DMS79 treated with DMSO at 0.1 percent for 48 hours (cell line): ENCODE data around the gene TM2D3.

Source experiments
- DNase-seq: peaks from one replicate; lab custom pipeline; 2025; lab: John Stamatoyannopoulos, UW

Gene TM2D3, protein sequence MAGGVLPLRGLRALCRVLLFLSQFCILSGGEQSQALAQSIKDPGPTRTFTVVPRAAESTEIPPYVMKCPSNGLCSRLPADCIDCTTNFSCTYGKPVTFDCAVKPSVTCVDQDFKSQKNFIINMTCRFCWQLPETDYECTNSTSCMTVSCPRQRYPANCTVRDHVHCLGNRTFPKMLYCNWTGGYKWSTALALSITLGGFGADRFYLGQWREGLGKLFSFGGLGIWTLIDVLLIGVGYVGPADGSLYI

DNA sequence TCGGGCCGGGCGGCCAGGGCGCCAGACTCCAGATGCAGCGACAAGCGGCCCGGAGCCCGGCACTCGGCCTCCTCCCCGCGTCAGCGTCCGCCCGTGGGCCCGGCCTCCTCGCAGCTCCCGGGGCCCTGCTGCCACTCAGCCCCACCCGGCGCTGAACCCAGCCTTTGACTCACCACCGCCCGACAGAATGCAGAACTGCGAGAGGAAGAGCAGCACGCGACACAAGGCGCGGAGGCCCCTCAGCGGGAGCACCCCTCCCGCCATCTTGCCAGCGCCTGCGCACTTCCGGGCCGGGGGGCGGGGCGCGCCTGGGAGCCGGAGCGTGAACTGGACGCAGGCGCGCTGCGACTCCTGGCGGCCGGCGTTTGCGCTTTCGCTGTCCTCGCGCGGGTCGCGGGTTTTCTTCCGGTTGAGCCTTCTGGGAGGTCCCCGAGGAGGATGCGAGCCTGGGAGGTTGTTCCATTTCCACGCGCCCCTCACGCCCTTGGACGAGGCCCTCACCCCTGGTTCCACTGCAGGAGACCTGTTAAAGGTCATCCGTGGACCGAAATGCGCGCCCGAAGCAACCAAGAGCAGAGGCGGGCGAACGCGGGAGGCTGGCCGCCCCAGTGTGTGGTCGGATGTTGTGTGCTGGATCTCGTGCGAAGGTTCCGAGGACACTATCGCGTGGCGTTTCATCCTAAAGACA lies at the start of gene TM2D3:
Gene TM2D3, minus strand, starts transcription at position 284 of the 688 bp plus-strand sequence. Its CDS starts 20 bp downstream, at position 264.
- peak; percentile 51 for DNase-seq

DNA sequence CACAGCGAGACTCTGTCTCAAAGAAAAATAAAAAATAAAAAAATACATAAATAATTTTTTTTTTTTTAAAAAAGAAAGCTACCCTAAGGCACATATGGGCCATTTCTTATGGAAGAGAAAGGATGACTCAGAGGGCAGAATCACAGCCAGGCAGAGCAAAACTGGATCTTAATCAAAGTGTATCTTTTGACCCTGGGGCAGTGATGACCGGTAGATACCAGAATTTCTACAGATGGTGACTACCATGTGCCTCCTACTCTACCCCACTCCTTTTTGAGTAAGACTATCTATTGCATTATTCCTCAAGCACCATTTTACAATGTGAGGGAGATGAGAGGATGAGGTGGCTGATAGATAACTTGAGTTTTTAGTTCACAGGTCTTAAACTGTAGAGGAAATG lies 46.1 kb upstream of the TM2D3 start:
- DNase-seq: no peak

DNA sequence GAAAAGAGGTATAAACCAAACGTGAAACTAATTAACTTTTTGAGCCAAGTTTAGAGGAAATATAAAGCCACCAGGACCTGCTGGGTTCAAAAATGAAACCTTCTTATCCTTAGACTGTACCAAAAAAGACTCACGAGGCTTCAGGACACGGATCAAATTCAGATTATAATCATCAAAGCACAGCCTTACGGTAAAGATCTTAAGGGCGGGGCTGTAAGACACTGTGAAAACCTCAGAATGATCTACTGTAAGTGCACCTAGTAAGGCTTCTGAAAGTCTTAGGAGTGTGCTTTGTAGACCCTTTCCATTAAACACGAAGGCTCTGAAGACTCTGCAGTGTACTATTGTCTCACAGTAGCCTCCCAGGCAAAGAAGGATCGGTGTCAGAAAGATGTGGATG lies 45.3 kb upstream of the TM2D3 start:
- DNase-seq: no peak

DNA sequence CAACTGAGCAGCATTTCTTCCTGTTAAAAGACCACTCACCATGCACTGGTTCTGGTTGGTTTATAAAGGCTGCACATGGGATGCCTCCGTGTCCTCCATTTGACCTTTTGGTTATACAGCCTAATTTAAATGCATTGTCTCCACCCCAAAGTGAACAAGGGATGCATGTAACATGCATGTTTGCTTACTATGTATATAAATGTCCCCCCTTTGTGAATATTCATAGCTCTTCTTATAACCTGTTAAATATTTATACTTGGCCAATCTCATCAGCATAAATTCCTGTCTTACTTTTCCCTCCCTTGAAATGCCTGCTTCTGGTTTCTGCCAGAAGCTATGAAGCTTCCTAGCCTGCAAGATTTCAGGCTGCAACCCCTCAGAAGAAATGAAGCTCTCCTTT lies 44.6 kb upstream of the TM2D3 start:
- DNase-seq: no peak

DNA sequence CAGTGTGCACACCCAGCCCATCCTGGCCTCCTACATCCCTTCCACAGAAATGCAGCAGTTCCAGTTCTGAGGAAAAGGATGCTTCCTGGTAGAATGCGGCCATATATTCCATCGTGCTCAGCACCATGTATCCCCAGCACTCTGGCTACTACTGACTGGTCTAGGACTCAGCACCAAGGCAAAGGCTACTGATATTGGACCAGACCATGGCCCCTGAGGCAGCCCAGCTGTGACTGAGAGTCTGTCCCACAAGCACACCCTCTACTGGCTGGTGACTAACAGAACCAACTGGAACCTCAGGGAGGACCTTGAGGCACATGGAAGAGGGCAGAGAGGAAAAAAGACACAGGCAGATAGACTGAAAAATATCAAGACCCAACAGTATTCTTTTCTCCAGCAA lies 42.1 kb upstream of the TM2D3 start:
- DNase-seq: no peak

DNA sequence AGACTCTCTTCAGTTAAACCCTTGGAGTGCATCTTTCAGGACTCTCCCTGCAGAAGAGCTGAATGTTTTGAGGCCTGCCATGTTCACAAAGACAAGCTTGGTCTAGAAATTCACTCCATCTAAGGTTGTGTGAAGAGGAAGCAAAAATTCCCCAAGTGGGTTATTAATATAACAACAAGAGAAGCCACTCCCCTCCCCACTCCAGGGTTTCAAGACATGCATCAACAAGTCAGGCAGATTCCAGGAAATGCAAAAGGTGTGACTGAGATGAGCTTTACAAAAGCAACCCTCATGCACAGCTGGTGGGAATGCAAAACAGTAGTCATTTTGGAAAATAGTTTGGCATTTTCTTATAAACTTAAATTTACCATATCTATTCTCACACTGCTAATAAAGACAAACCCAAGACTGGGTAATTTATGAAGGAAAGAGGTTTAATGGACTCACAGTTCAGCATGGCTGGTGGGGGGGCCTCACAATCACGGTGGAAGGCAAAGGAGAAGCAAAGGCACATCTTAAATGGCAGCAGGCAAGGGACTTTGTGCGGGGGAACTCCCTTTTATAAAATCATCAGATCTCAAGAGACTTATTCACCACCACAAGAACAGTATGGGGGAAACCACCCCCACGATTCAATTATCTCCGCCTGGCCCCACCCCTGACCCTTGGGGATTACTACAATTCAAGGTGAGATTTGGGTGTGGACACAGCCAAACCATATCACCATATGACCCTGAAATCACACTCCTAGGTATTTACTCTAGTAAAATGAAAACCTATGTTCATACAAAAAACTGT lies 40.8 kb upstream of the TM2D3 start:
- DNase-seq: no peak

DNA sequence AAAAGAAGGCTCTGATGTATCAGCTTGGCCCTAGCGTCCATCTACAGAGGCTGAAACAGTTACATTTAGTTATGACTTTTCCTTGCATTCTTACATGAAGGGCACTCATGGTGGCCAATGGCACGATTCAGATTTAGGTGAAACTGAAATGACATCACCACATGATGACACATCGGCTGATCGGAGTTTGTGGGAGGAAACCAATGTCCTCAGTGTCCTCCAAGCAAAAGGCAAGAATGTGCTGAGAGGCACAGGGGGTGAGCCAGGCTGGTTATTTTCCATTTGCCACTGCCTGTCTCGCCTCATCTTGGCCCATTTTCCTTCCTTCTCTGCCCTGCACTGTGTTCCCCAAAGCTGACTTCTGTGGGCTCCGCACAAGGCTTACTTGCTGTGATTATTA lies 37.7 kb upstream of the TM2D3 start:
- DNase-seq: no peak

DNA sequence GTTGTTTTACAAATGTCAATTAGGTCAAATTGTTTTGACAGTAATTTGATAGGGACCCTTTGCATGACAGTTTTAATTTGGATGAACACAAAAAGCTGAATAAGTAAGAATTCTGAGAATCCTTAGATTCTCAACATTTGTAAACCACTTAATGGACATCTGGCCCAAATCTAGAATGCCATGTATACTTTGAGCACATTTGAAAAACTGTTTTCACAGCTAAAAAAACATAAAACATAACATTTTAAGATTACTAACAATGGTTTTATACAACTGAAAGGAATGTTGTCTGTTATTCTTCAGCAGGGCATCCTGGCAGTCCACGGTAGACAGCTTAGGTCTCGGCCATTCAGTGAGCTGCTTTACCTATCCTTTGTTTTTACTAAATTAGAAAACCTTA lies 34.5 kb upstream of the TM2D3 start:
- no peak for DNase-seq

DNA sequence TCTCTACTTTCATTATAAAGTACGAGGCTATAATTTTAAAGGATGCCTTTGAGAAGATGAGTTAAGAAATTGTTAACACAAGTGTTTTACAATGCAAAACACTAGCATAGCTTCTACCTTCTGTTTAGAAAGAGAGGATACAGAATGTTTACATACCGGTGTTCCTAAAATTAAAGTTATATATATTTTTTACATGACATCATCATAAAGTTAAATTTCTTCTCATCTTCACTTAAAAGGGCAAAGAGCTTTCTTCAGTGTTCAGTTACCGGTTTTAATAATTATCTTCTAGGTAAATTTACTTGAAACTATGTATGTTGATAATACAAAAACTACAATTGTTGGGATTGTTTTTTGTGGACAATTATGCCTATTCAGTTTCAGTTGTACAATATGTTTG lies 32.7 kb upstream of the TM2D3 start:
- DNase-seq: no peak

DNA sequence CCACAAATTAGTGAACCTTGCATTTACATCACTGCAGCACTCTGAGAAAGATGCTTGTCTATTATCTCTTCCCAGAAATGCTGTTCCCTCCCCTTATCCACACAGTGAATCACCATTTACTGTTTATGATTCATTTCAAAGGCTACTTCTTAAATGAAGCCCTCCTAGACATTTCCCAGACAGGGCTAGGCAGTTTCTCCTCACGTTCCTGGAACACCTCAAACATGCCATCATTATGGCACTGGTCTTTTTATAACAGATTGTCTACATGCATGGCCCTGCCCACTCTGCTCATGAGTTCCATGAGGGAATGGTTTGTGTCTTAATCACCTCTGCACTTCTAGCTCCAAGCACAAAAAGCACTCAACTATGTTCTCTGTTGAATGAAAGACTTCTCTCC lies 32.2 kb upstream of the TM2D3 start:
- DNase-seq: no peak

DNA sequence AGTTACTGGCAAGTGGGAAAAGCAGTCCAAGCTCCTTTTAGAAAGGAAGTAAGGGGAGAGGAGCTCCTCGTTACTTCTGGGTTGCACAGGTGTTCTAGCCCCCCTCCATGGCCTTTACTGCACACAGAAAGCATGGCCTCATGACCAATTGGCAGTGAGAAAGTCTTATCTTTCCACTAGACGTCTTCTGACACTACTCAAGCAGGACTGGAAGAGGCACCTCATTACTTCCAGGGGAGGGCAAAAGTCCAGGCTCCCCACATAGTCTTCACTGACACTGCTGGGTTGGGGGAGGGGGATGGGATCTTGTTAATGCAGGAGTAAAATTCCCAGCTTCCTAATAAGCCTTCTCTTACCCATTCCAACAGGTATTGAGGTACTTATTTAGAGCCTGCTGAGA lies 27.6 kb upstream of the TM2D3 start:
- DNase-seq: no peak

DNA sequence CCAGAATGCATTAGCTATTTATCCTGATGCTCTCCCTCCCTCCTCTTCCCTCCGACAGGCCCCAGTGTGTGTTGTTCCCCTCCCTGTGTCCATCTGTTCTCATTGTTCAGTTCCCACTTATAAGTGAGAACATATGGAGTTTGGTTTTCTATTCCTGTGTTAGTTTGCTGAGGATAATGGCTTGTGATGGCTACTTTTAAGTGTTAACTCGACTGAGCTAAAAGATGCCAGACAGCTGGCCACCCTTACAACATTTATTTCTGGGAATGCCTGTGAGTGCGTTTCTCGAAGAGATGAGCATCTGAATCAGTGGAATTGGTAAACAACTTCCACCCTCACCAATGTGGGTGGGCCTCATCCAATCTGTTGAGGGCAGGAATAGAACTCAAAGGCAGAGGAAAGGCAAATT lies 24.7 kb upstream of the TM2D3 start:
- DNase-seq: no peak

DNA sequence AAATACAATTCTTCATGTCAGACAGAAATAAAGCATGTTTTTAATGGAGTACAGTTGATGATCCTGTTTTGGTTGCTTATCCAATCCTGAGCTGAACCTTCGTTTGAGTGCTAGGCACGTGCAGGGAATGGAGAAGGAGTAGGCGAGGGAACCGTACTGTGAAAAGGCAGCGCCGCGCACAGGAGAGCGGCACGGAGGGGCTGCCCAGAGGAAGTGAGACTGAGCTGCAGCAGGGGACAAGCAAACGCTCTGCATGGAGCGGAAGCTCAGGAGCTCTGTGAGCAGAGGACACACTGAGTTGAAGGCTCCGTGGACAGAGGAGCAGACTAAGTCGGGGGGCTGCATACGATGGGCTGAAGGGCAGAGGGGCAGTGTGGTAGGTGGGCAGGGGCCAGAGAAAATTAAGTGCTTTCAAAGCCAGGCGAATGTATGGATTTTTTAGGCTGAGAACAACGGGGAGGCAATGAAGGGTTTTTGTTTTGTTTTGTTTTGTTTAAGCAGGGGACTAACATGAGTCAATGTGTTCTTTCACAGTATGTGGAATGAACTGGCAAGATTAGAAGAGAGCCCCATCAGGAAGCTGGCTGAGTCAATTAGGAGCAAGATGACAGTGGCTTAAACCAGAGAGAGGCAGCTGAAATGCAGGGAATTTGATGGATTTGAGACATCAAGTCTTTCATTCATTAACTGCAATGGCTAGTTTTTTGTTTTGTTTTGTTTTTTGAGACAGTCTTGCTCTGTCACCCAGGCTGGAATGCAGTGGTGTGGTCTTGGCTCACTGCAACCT lies 23.8 kb upstream of the TM2D3 start:
- DNase-seq: no peak

DNA sequence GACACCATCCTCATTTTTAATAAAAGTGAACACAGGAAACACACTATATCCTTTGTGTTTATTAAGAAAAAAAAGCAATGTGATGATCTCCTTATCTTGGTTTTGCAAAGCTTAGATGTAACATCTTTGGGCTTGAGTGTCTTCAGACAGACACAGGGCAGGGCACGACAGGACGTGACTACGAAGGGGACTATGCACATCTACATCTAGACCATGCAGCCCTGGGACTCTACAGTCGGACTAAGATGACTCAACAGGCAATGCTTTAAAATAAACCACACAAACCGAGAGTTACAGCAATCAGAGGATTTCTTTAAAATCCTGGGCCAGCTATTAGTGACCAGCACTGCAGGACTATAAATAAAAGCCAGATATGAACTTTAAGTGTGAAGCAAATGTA lies 22.8 kb upstream of the TM2D3 start:
- no peak for DNase-seq

DNA sequence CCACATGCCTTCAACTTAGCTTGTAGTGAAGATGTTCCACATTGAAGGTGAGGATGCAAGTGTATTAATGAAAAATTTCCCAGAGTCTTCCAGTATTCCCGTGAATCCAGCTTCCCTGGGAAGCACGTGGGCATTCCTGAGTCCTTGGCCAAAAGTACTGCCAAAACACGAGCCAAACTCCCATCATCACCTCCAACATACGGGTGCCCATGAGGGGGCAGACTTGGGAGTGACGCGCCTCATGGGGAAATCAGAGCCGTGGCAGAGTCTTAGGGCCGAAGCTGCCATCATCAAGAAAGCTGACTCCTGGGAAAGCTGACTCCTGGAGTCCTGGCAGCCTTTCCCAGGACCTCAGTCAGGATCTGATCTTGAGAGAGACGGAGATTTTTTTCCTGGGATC lies 20.1 kb upstream of the TM2D3 start:
- no peak for DNase-seq

DNA sequence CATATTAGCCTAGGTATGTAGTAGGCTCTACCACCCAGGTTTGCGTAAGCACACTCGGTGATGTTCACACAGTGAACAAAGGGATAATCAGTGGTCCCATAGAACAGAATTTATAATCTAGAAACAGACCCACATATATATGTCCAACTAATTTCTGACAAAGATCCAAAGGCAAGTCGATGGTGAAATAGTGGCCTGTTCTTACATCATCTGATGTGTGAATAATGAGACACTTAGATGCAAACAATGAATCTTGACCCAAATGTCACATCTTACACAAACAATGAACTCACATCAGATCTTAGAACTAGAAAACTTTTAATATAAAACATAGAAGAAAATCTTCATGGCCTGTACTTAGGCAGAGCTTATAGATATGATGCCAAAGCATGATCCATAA lies 17.6 kb upstream of the TM2D3 start:
- no peak for DNase-seq

DNA sequence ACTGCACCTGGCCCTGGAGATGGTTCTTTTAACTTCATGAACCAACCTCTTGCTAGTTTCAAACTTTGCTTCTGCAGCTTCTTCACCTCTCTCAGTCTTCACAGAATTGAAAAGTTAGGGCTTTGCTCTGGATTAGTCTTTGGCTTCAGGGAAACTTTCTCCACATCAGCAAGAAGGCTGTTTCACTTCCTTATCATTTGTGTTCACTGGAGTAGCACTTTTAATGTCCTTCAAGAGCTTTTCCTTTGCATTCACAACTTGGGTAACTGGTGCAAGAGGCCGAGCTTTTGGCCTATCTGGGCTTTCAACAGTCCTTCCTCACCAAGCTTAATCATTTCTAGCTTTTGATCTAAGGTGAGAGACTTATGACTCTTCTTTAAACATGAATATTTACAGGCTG lies 15.7 kb upstream of the TM2D3 start:
- DNase-seq: no peak

DNA sequence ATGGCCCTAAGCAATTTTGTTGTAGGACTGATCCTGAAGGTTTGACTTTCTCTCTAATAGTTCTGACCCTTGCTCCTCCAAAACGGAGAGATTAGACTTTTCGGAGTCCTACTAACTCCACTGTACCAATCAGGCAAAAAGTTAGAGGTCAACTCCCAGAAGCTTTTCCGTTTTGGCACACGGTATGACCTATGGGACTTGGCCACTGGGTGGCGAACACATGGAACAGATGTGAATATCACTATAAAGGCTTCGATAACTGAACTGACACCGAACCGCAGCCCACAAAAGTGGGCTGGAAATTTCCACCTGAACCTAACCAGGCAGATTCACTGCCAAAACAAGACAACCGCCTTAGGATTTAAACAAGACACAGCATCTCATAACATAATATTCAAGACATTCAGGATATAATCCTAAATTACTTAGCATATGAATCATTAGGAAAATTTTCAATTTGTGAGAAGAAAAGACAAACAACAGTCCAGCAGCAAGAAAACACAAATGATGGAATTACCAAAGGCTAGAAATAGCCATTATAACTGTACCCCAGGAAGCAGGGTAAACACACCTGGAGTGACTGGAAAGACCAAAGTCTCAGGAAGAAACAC lies 12.2 kb upstream of the TM2D3 start:
- DNase-seq: no peak

DNA sequence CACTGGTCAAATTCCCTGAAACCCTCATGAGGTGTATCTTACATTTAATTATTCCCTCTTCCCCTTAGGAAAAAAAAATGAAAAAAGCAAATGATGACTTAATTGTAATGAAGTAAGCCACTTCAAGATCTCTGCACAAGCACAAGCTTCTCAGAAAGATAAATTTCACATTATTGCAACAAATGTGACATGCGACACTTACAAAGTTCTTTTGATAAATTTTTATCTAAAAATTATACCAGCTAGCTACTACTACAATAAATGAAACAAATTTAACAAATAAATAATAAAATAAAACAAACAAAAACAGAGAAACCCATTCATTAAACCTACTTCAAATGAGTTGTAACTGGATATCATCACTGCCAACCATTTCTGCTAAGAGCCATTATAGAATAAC lies 10.0 kb upstream of the TM2D3 start:
- no peak for DNase-seq

DNA sequence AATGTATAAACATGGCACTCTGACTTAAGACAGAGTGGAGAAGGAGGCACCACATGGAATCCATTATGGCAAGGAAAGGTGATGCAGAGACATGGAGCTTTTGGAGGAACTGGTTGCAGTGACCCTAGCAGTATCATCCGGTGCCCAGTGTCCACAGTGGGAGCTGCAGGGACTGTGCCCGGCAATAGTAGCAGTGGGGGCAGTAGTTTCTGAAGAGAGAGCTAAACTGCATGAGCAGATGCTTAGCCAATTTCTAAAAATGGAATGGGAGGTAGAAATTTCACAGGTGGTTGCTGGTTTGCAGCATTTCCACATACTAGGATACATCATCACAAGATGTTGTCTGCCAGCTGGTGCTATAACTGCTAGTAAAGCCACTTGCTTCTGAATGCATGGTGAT lies 7.8 kb upstream of the TM2D3 start:
- DNase-seq: no peak

DNA sequence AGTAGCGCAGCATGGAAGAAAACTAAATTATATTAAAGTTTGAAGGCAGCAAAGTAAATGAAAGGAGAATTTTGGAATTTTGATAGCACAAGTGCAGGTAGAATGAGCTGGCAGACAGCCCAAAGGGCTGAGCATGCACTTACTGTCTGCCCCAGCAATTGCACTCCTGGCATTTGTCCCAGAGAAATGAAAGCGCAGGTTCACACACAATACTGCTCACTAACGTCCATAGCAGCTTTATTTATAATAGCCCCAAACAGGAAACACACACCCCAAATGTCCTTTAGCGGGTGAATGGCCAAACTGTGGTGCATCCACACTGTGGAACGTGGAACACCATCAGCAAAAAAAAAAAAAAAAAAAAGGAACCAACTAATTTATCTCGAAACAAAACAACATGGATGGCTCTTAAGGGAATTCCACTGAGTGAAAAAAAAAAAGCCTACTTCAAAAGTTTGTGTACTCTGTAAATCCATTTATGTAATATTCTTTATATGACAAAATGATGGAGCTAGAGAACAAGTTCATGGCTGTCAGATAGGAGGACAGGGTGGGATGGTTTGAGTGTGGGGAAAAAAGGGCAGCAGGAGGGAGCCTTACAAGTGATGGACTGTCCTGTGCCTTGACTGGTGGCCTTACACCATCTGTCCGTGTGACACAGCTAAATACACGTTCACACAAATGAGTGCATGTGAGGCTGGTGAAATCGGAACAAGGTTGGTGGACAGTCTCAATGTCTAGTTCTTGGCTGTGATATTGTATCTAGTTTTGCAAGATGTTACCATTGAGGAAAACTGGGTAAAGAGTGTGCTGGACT lies 6.0 kb upstream of the TM2D3 start:
- DNase-seq: peak; percentile 79
